ENCODE measurements around the gene SLC6A13. TPM values are rescaled to one million over a fixed set of nuclear protein-coding genes. Genes with fewer than 3 reads are reported as not detected.
"Not testable (repeated sequence)": the region's sequence is repeated elsewhere in the genome, so short reads cannot be mapped to it uniquely, and the experiment has no call there.

Gene SLC6A13
- total and polyA plus RNA-seq, 5 donors = 2.1 to 5.8 (median 2.8) TPM

DNA sequence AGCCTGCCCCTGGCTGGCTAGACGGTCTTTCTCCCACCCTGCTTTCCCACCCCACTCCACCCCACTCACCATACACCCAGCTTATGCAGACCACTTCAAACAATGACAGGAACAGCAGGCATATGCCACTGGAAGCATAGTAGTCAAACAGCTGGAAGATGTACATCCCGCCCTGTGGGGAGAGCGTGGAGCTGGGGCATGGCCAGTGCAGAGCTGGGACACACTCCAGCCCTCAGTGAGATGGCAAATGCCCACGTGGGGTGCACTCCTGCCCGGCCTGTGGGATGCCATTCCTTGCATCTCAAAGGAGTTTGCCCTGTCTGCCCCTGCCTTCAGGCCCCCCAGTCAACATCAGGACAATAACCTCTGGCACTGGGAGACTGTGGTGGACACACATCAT is 67.5 kb downstream of the SLC6A13 start:
- H3K4me3 ChIP-seq (ENCODE audit: low read length) = no peak overlapping the region
- H3K27me3 ChIP-seq (ENCODE audit: control insufficient read depth, insufficient read depth) = no peaks in the 10 kb centered on the region
- no peak overlapping the region for H3K27ac ChIP-seq (ENCODE audit: low read length)
- no peaks in the 10 kb centered on the region for H3K4me1 ChIP-seq (ENCODE audit: control insufficient read depth, insufficient read depth, low read length)
- WGBS = 73% methylated on average over 5 of the region's 5 CpGs
- intact Hi-C loops (cut with DNase I) = no loop called here
- H3K9me3 ChIP-seq (ENCODE audit: control insufficient read depth, low read length) = no peaks in the 10 kb centered on the region
- DNase-seq (no peak), ATAC-seq (no peak)

DNA sequence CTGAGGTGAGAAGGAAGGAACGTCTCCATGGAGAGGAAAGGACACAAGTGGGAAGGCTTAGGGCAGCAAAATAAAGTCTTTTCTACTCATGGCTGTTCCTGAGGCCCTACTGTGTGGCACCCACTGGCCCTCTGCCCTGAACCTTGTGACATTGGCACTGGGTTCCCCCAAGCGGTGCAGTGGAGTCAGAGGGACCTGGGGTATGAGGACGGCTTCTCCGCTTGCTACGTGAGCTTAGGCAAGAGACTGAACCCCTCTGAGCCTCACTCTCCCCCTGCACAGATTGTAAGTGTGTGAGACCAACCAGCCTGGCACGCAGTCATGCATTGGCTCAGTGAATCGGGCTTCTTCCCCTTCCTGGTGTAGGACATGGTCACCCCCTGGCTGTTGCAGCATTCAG is 68.4 kb downstream of the SLC6A13 start:
- Histone ChIP-seq H3K4me3 (ENCODE audit: low read length) (no peak overlapping the region), H3K27me3 (ENCODE audit: control insufficient read depth, insufficient read depth) (no peaks in the 10 kb centered on the region), H3K4me1 (ENCODE audit: control insufficient read depth, insufficient read depth, low read length) (no peaks in the 10 kb centered on the region), H3K9me3 (ENCODE audit: control insufficient read depth, low read length) (no peaks in the 10 kb centered on the region), H3K27ac (ENCODE audit: low read length) (no peak overlapping the region)
- WGBS = 86% methylated on average over 7 of the region's 7 CpGs
- intact Hi-C loops (cut with DNase I) = no loop called here
- ATAC-seq (no peak), DNase-seq (no peak)

GRCh38 chr12:193261-193660 is 69.4 kb downstream of the SLC6A13 start:
- H3K4me3 ChIP-seq (ENCODE audit: low read length) = no peak overlapping the region
- no peaks in the 10 kb centered on the region for H3K4me1 ChIP-seq (ENCODE audit: control insufficient read depth, insufficient read depth, low read length)
- WGBS = 42% methylated on average over 10 of the region's 10 CpGs
- DNase-seq = no peak
- intact Hi-C loops (cut with DNase I) = no loop called here
- no peaks in the 10 kb centered on the region for H3K27me3 ChIP-seq (ENCODE audit: control insufficient read depth, insufficient read depth)
- H3K9me3 ChIP-seq (ENCODE audit: control insufficient read depth, low read length) = no peaks in the 10 kb centered on the region
- no peak for ATAC-seq
- no peak overlapping the region for H3K27ac ChIP-seq (ENCODE audit: low read length)

GRCh38 chr12:191541-191940 is 71.1 kb downstream of the SLC6A13 start:
- no peaks in the 10 kb centered on the region for H3K4me1 ChIP-seq (ENCODE audit: control insufficient read depth, insufficient read depth, low read length)
- DNase-seq = no peak
- intact Hi-C loops (cut with DNase I) = no loop called here
- WGBS = 76% methylated on average over 3 of the region's 3 CpGs
- no peak overlapping the region for H3K4me3 ChIP-seq (ENCODE audit: low read length)
- H3K27ac ChIP-seq (ENCODE audit: low read length) = no peak overlapping the region
- no peaks in the 10 kb centered on the region for H3K9me3 ChIP-seq (ENCODE audit: control insufficient read depth, low read length)
- H3K27me3 ChIP-seq (ENCODE audit: control insufficient read depth, insufficient read depth) = no peaks in the 10 kb centered on the region
- no peak for ATAC-seq

- Histone ChIP-seq H3K4me3 (ENCODE audit: low read length) (no peak overlapping the region), H3K27ac (ENCODE audit: low read length) (no peak overlapping the region), H3K27me3 (ENCODE audit: control insufficient read depth, insufficient read depth) (no peaks in the 10 kb centered on the region), H3K9me3 (ENCODE audit: control insufficient read depth, low read length) (no peaks in the 10 kb centered on the region), H3K4me1 (ENCODE audit: control insufficient read depth, insufficient read depth, low read length) (no peaks in the 10 kb centered on the region)
- no peak for ATAC-seq
- DNase-seq = peak in 1 of 3 donors; percentile 4
- intact Hi-C loops (cut with DNase I) = no loop called here
- 84% methylated on average over 8 of the region's 8 CpGs for WGBS
Observed at GRCh38 chr12:190881-191280, 71.8 kb downstream of the SLC6A13 start.

- no peak for ATAC-seq
- no peaks in the 10 kb centered on the region for H3K4me1 ChIP-seq (ENCODE audit: control insufficient read depth, insufficient read depth, low read length)
- peak in 2 of 3 donors; percentile 8 to 32 for DNase-seq
- no peaks in the 10 kb centered on the region for H3K9me3 ChIP-seq (ENCODE audit: control insufficient read depth, low read length)
- intact Hi-C loops (cut with DNase I) = no loop called here
- 75% methylated on average over 6 of the region's 6 CpGs for WGBS
- H3K27me3 ChIP-seq (ENCODE audit: control insufficient read depth, insufficient read depth) = no peaks in the 10 kb centered on the region
- H3K4me3 ChIP-seq (ENCODE audit: low read length) = no peak overlapping the region
- no peak overlapping the region for H3K27ac ChIP-seq (ENCODE audit: low read length)
Observed at GRCh38 chr12:189622-189962, 73.0 kb downstream of the SLC6A13 start.

DNA sequence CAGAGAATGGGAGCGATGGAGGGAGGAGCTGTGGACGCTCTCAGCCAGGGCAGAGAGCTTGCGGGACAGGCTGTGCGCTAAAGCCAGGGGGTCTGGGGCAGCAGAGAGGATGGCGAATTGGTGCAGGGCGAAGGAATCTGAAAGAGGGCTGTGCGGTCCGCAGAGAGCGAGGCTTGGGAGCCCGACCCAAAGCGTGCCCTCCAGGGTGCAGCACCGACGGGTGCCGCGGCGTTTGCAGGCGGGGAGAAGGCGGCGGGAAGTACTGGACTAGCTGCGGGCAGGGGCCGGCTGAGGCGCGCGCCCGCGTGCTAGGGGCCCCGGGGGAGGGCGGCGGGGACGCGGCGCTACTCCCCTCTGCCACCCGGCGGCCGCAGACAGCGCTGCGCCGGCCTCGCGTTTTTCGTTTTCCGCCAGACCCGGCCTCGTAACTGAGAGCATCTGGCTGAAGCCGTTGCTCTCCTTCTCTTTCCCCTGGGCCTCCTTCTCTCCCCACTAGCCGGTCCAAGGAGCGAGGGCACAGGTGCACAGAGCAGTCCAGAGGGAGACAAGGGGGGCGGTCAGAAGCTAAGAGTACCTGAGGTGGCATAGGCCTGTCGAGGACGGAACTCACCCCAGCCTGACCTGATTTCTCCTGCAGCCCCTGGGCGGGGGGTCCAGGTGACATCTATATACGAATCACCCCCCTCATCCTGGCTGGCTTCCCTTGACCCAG is 73.6 kb downstream of the SLC6A13 start:
- DNase-seq (peak; percentile 43 to 84 (median 79)), ATAC-seq (peak; percentile 89 to 91)
- H3K4me1 ChIP-seq (ENCODE audit: control insufficient read depth, insufficient read depth, low read length) = no peaks in the 10 kb centered on the region
- intact Hi-C loops (cut with DNase I) = no loop called here
- H3K27ac ChIP-seq (ENCODE audit: low read length) = no peak overlapping the region
- 8% methylated on average over 52 of the region's 52 CpGs for WGBS
- no peaks in the 10 kb centered on the region for H3K27me3 ChIP-seq (ENCODE audit: control insufficient read depth, insufficient read depth)
- H3K4me3 ChIP-seq (ENCODE audit: low read length) = peak overlapping the region; percentile 38
- no peaks in the 10 kb centered on the region for H3K9me3 ChIP-seq (ENCODE audit: control insufficient read depth, low read length)

GRCh38 chr12:187986-188909 is 74.4 kb downstream of the SLC6A13 start:
- H3K27me3 ChIP-seq (ENCODE audit: control insufficient read depth, insufficient read depth); H3K4me1 ChIP-seq (ENCODE audit: control insufficient read depth, insufficient read depth, low read length); H3K9me3 ChIP-seq (ENCODE audit: control insufficient read depth, low read length); H3K27ac ChIP-seq (ENCODE audit: low read length); intact Hi-C loops (cut with DNase I): not testable (repeated sequence)
- 67% methylated on average over 53 of the region's 53 CpGs for WGBS
- H3K4me3 ChIP-seq (ENCODE audit: low read length) = peak overlapping the region; percentile 38
- DNase-seq (peak in 2 of 3 donors; percentile 19 to 65), ATAC-seq (peak; percentile 5 to 8)

DNA sequence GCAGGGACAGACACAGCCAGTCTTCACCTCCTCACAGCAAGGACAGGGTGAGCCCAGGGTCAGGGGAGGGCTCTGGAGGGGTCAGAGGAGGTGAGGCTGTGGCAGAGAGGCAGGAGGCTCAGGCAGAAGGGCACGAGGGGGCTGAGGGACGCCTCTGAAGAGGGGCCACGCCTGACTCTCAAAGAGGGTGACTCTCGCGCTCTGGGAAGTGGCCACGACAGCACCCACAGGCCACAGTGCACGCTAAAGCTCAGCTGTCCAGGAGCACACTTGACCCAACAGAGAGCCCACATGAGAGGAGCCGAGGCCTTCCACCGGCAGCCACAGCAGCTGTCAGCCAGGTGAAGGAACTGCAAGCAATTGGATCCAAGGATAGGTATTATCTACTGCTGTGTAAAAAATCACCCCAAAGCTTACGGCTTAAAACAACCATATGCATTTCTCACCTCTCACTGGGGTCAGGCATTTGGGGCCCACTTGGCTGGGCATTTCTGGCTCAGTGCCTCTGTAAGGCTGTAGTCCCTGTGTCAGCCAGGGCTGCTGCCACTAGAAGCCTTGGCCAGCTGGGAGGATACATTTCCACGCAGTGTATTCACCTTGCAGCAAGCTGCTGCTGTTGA is 76.5 kb downstream of the SLC6A13 start:
- peak in 2 of 3 donors; percentile 4 to 47 for DNase-seq
- Histone ChIP-seq H3K4me3 (ENCODE audit: low read length) (no peak overlapping the region), H3K27ac (ENCODE audit: low read length) (no peak overlapping the region), H3K9me3 (ENCODE audit: control insufficient read depth, low read length) (no peaks in the 10 kb centered on the region), H3K27me3 (ENCODE audit: control insufficient read depth, insufficient read depth) (no peaks in the 10 kb centered on the region), H3K4me1 (ENCODE audit: control insufficient read depth, insufficient read depth, low read length) (peaks cover 5% of the 10 kb centered on the region)
- ATAC-seq = no peak
- intact Hi-C loops (cut with DNase I) = no loop called here
- 84% methylated on average over 11 of the region's 11 CpGs for WGBS

- intact Hi-C loops (cut with DNase I) = no loop called here
- H3K27me3 ChIP-seq (ENCODE audit: control insufficient read depth, insufficient read depth) = no peaks in the 10 kb centered on the region
- H3K9me3 ChIP-seq (ENCODE audit: control insufficient read depth, low read length) = no peaks in the 10 kb centered on the region
- no peak for ATAC-seq
- DNase-seq = peak in 1 of 3 donors; percentile 40
- H3K4me1 ChIP-seq (ENCODE audit: control insufficient read depth, insufficient read depth, low read length) = peaks cover 7% of the 10 kb centered on the region
- H3K4me3 ChIP-seq (ENCODE audit: low read length) = no peak overlapping the region
- H3K27ac ChIP-seq (ENCODE audit: low read length) = no peak overlapping the region
- 81% methylated on average over 8 of the region's 8 CpGs for WGBS
Observed at GRCh38 chr12:185576-185955, 77.1 kb downstream of the SLC6A13 start.
